T-helper 2 cell treated with Interferon-gamma antibody and Interleukin-4, amounts not matched to agents 5 μg/mL and 100 μg/mL, for 36 hours (primary cell): ENCODE data around the gene RSPO1.

Experiments used
- DNase-seq: peaks from one replicate; pipeline ENCODE4 v3.0.0; 2021; ENCODE audit warnings: low spot score
- H3K27ac Mint-ChIP-seq: one replicate; pipeline ENCODE4 v1.8.0; 2021; ENCODE audit warnings: mild to moderate bottlenecking, mixed read lengths
- H3K27me3 Mint-ChIP-seq: one replicate; pipeline ENCODE4 v1.8.0; 2021; ENCODE audit warnings: low read depth, mixed read lengths
- H3K36me3 Mint-ChIP-seq: one replicate; pipeline ENCODE4 v1.8.0; 2021; ENCODE audit warnings: low read depth, mixed read lengths
- H3K4me1 Mint-ChIP-seq: one replicate; pipeline ENCODE4 v1.8.0; 2021; ENCODE audit warnings: low read depth, mixed read lengths
- H3K4me3 Mint-ChIP-seq: one replicate; pipeline ENCODE4 v1.8.0; 2022; ENCODE audit warnings: mild to moderate bottlenecking, moderate library complexity, mixed read lengths
- H3K9me3 Mint-ChIP-seq: one replicate; pipeline ENCODE4 v1.8.0; 2021; ENCODE audit warnings: mixed read lengths

Gene RSPO1

DNA sequence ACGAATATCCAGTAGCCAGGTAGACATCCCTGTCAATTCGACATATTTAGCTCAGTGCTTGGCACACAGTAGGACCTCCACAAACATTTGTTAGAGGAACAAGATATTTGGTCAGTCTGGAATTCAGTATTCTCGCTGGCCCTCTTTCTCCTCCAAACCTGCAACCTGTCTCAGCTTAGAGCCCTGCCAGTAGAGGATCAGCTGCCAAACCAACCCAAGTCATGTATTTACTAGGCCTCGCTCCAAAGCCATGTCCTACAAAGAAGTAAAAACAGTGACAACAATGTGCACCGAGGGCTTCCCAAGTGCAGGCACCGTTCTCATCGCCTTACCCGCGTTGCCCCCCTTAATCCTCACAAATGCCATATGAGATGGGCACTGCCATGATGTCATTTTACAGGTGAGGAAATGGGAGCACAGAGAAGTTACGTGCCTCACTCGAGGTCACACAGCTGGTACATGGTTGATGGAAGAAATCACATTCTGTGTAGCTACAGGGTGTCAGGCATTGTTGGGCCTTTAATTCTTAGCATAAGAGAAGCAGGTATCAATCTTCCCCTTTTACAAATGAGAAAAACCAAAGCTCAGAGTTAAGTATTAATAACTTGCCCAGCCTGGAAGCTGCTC, 31.7 kb upstream of the RSPO1 start:
- Mint-ChIP-seq H3K9me3 (no peaks in the 10 kb centered on the region), H3K4me3 (no peak overlapping the region), H3K4me1 (no peaks in the 10 kb centered on the region), H3K27me3 (peaks cover 9% of the 10 kb centered on the region), H3K36me3 (no peaks in the 10 kb centered on the region), H3K27ac (no peak overlapping the region)
- no peak for DNase-seq

DNA sequence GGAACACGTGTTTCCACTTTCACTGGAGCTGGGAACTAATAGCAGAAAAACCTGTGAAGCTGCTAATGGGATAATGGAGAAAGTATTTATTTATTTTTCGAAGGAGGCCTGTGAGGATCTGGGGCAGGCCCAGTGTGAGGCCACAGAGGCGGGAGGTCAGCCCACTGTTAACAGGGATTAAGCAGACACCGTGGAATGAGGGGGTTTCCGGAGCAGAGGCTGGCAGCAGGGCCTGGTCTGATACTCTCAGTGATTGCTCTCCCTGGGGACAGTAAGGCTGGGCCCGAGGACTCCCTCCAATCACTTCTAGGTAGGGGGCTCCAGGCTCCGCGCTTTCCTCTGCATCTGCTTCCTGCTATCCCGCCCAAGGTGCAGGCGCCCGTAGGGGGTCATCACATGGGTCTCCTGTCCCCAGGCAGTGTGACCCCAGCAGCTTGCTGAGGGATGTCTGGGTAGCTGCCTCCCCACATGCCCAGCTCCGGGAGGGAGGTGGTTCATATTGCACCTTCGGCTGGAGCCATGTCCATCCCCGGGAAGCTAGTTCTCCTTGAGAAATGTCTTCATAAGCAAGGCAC, 28.8 kb upstream of the RSPO1 start:
- no peak overlapping the region for H3K4me3 Mint-ChIP-seq
- no peaks in the 10 kb centered on the region for H3K36me3 Mint-ChIP-seq
- H3K4me1 Mint-ChIP-seq, result no peaks in the 10 kb centered on the region
- H3K9me3 Mint-ChIP-seq, result no peaks in the 10 kb centered on the region
- H3K27ac Mint-ChIP-seq, result no peak overlapping the region
- peaks cover 3% of the 10 kb centered on the region for H3K27me3 Mint-ChIP-seq
- DNase-seq, result no peak

DNA sequence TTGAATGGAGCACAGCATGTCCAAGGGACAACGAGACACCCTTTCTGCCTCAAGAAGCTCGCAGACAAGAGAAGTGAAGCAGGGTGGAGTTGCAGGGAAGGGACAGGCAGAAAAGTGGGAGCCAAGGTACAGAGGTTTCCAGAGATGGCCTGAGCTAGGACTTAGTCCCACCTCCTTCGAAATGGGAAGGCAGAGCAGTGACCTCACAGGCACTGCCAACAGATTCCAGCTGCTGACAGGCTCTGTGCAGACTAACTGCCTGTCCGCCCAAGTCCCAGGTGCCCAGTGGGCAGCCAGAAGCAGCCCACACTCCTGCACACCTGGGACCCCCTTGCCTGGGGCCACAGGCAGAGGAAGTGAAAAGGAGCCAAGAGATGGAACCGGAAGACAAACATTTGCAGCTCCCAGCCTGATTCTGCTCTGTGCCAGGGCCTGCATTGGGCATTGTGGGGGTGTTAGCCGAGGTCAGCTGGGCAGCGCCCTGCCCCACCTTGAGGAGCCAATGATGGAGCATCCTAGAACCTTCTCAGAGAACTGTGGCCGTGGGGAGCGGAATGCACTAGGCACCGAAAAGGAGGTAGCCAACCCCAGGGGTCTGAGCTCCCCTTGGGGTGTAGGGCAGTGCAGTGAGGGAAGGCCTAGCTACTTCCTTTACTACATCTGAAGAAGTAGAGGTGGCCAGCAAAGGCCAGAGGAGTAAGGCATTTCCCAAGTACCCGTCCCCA, 27.5 kb upstream of the RSPO1 start:
- Mint-ChIP-seq H3K9me3 (no peaks in the 10 kb centered on the region), H3K27ac (no peak overlapping the region), H3K4me3 (no peak overlapping the region), H3K27me3 (peaks cover 3% of the 10 kb centered on the region), H3K4me1 (no peaks in the 10 kb centered on the region), H3K36me3 (no peaks in the 10 kb centered on the region)
- DNase-seq, result no peak

DNA sequence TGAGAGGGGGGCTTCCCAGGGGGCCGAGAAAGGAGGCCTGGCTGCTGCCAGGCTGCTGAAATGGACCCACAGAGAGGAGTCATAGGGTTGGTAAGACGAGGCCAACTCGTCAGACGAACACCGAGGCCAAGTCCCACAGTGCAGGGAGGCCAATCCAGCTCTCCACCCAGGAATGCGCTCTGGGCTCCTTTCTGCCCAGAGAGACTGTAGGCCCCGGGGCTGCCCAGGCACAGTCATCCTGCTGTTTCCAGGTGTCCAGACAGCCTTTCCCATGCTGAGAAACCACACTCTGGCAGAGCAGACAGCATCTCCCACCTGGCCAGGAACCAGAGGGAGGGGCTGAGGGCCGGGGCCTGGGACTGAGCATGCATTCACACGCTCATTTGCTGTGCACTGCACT, 26.7 kb upstream of the RSPO1 start:
- Mint-ChIP-seq H3K36me3 (no peaks in the 10 kb centered on the region), H3K4me1 (no peaks in the 10 kb centered on the region), H3K9me3 (no peaks in the 10 kb centered on the region), H3K27ac (no peak overlapping the region), H3K27me3 (peaks cover 3% of the 10 kb centered on the region), H3K4me3 (no peak overlapping the region)
- DNase-seq, result no peak

DNA sequence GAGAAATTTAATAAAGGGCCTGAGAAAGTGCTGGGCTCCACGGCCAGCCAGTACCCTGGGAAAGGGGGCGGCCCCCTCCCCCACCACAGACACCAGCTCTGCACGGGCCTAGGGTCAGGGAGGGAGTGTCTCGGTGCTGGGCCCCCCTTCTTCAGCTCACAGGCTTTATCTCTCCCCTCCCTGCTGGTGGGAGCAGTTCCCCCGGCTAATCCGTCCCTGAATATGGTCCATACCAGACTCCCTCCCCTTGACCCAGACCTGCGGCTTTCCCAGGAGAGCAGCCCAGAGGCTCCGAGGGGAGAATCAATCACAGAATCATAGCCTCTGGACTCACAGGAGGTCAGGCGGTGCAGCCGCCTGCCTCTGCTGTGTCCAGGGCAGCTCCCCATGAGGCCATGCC, 26.0 kb upstream of the RSPO1 start:
- H3K36me3 Mint-ChIP-seq, result no peaks in the 10 kb centered on the region
- no peak overlapping the region for H3K27ac Mint-ChIP-seq
- H3K4me1 Mint-ChIP-seq, result no peaks in the 10 kb centered on the region
- DNase-seq, result no peak
- no peak overlapping the region for H3K4me3 Mint-ChIP-seq
- no peaks in the 10 kb centered on the region for H3K9me3 Mint-ChIP-seq
- H3K27me3 Mint-ChIP-seq, result peaks cover 1% of the 10 kb centered on the region

DNA sequence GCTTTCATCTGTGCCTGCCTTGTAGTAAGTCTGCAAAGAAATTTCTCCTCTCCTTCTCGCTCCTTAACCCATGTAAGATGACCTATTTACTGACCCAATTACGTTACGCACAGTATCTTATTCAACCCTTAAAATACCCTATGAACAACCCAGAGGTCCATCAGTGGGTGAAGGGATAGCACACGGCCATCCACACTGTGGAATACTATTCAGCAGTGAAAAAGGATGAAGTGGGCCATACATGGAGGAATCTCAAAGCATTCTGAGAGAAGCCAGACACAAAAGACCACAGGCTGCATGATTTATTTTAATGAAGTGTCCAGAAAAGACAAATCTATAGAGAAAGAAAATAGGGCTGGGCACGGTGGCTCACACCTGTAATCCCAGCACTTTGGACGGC, 23.8 kb upstream of the RSPO1 start:
- no peak overlapping the region for H3K4me3 Mint-ChIP-seq
- no peaks in the 10 kb centered on the region for H3K27me3 Mint-ChIP-seq

DNA sequence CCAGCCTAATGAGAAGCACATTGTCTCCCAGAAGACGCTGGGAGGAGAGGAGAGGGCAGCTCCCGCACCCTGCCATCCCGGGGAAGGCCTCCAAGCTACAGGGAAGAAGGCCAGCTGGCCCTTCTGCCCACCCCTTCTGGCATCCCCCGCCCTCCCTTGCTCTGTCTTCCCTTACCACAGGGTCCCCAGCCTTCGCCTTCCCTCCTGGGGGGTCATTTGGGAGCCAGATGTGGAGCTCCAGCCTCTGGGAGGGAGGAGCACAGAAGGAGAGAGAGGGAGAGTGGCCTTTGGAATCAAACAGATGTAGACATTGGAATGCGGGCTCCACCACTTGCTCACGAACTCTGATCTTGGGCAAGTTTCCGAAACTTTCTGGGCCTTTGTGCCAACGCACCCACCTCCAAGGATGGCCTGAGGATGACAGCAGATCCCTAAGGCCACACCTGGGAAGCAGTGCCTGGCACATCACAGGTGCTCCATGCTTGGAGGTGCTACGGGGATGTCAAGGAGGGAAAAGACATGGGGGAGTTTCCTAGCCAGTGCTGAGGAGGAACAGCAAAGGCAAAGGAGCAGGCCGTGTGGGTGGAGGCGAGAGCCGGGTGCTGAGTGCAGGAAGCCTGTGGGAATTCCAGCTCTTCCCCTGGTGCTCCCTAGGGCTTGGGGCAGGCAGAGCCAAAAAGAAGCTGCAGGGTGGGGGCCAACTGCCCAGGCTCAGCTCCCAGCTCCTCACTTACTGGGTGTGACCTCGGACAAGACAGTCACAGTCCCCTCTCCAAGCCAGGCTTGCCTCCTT, 23.1 kb upstream of the RSPO1 start:
- no peaks in the 10 kb centered on the region for H3K27me3 Mint-ChIP-seq
- no peak overlapping the region for H3K4me3 Mint-ChIP-seq
- H3K27ac Mint-ChIP-seq, result no peak overlapping the region
- no peak for DNase-seq
- H3K4me1 Mint-ChIP-seq, result no peaks in the 10 kb centered on the region
- no peaks in the 10 kb centered on the region for H3K9me3 Mint-ChIP-seq
- H3K36me3 Mint-ChIP-seq, result no peaks in the 10 kb centered on the region

More for the DNA sequence above, 23.8 kb upstream of the RSPO1 start:
- Mint-ChIP-seq H3K9me3 (no peaks in the 10 kb centered on the region), H3K27ac (no peak overlapping the region), H3K36me3 (no peaks in the 10 kb centered on the region), H3K4me1 (no peaks in the 10 kb centered on the region)
- DNase-seq, result no peak

DNA sequence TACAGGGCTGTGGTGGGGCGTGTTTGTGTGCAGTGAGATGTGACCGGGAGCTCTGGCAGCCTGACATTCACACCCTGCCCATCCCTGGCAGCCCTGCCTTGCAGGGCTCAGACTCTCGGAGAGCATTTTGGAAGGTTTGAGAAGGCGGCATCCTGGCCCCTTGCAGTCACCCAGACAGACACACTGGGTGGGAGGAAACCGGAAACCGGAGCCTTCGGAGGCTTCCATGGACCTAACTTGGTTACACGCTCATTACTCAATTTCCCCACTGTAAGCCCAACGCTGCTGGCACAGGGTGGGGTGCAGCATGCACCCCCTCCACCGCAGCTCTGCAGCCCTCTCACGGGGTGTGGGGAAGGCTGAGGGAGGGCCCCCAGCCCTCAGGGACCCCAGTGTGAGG, 22.2 kb upstream of the RSPO1 start:
- H3K36me3 Mint-ChIP-seq, result no peaks in the 10 kb centered on the region
- H3K27ac Mint-ChIP-seq, result no peak overlapping the region
- H3K4me1 Mint-ChIP-seq, result no peaks in the 10 kb centered on the region
- no peaks in the 10 kb centered on the region for H3K9me3 Mint-ChIP-seq
- no peak overlapping the region for H3K4me3 Mint-ChIP-seq
- DNase-seq, result no peak
- H3K27me3 Mint-ChIP-seq, result no peaks in the 10 kb centered on the region

DNA sequence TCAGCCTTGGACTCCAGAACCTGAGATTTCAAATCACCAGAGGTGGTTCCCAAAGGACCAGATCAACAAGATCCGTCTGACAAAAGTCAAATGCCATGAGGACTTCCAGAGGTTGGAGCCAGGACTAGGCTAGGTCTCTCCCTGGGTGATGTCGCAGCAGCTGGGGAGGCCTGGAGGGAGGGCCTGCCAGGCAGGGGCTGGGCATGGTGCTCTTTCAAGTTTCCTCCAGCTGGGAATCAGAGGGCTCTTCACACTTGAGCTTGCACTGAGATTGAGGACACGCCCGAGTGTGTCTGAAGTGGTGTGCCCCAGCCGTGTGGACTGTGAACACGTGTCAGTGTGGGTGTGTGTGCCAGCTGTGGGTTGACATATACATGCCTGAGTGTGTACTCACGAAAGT, 21.3 kb upstream of the RSPO1 start:
- no peak for DNase-seq
- Mint-ChIP-seq H3K9me3 (no peaks in the 10 kb centered on the region), H3K27me3 (no peaks in the 10 kb centered on the region), H3K27ac (no peak overlapping the region), H3K4me3 (no peak overlapping the region), H3K36me3 (no peaks in the 10 kb centered on the region), H3K4me1 (no peaks in the 10 kb centered on the region)

DNA sequence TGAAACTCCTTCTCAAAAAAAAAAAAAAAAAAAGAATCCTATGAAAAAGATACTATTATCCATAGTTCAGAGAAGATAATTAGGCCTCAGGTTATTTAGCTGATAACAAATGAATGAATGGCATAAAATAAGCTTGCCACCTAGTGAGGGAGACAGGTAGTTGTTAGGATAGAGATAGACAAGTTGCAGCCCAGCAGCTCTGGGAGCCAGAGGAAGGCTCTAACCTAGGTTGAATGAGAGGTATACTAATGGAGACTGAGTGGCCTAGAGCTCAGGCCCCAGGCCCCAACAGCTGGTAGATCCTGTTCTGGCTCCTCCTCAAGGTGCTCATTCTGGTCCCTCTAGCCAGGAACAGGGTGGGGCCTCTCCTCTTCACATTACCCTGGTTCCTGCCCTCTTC, 20.6 kb upstream of the RSPO1 start:
- H3K9me3 Mint-ChIP-seq, result no peaks in the 10 kb centered on the region
- H3K27me3 Mint-ChIP-seq, result no peaks in the 10 kb centered on the region
- H3K36me3 Mint-ChIP-seq, result no peaks in the 10 kb centered on the region
- H3K4me3 Mint-ChIP-seq, result no peak overlapping the region
- no peak overlapping the region for H3K27ac Mint-ChIP-seq
- H3K4me1 Mint-ChIP-seq, result no peaks in the 10 kb centered on the region
- no peak for DNase-seq

DNA sequence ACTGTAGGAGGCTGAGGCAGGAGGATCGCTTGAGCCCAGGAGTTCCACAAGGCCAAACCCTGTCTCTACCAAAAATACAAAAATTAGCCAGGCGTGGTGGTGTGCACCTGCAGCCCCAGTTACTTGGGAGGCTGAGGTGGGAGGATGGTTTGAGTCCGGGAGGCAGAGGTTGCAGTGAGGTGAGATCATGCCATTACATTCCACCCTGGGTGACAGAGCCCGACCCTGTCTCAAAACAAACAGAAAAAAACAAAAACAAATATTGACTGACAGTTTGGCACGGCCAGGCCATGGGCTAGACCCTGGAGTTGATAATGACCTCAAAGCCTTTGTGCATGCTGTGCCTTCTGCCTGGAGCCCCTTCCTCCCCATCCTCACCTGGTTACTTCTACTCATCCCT, 19.2 kb upstream of the RSPO1 start:
- no peaks in the 10 kb centered on the region for H3K36me3 Mint-ChIP-seq
- H3K27me3 Mint-ChIP-seq, result no peaks in the 10 kb centered on the region
- no peaks in the 10 kb centered on the region for H3K9me3 Mint-ChIP-seq
- no peak for DNase-seq
- no peaks in the 10 kb centered on the region for H3K4me1 Mint-ChIP-seq
- H3K27ac Mint-ChIP-seq, result no peak overlapping the region
- no peak overlapping the region for H3K4me3 Mint-ChIP-seq

DNA sequence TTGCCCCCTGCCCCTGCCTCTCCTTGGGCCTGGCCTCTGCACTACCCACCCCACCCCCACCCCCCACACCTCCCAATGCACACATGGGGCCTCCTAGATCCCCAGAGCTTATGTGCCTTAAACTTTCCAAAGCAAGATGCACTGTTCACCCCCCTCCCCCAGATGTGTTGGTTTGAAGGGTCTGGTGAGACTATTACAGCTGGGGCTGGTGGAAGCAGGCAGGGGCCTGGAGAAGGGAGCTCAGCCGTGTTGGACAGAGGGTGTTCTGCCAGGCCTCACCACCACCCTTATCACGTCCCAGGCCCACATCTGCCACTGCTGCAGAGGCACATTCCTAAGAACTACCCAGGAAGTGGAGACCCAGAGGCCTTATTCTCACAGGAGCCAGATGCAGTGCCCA, 18.3 kb upstream of the RSPO1 start:
- H3K9me3 Mint-ChIP-seq, result no peaks in the 10 kb centered on the region
- H3K27me3 Mint-ChIP-seq, result no peaks in the 10 kb centered on the region
- no peaks in the 10 kb centered on the region for H3K36me3 Mint-ChIP-seq
- no peak overlapping the region for H3K4me3 Mint-ChIP-seq
- H3K4me1 Mint-ChIP-seq, result no peaks in the 10 kb centered on the region
- H3K27ac Mint-ChIP-seq, result no peak overlapping the region
- DNase-seq, result no peak

DNA sequence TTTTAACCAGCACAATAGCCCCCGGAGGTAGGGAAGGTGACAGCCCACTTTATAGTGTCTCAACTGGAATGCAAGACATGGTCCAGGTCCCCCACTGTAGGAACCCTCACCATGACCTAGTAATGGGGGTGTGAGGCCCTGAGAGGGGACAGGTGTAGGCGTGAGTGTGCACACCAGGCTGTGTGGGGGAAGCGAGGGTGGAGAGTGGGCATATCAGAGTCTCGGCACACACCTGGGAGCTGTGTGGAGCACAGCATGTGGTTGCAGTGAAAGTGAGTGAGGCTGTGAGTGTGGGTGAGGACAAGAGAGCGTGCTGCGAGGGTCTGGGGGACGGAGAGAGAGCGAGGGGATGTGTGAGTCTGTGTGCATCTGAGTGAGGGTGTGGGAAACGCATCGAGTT, 17.1 kb upstream of the RSPO1 start:
- no peaks in the 10 kb centered on the region for H3K4me1 Mint-ChIP-seq
- H3K27ac Mint-ChIP-seq, result no peak overlapping the region
- H3K9me3 Mint-ChIP-seq, result no peaks in the 10 kb centered on the region
- H3K36me3 Mint-ChIP-seq, result no peaks in the 10 kb centered on the region
- no peak overlapping the region for H3K4me3 Mint-ChIP-seq
- no peak for DNase-seq
- H3K27me3 Mint-ChIP-seq, result no peaks in the 10 kb centered on the region

DNA sequence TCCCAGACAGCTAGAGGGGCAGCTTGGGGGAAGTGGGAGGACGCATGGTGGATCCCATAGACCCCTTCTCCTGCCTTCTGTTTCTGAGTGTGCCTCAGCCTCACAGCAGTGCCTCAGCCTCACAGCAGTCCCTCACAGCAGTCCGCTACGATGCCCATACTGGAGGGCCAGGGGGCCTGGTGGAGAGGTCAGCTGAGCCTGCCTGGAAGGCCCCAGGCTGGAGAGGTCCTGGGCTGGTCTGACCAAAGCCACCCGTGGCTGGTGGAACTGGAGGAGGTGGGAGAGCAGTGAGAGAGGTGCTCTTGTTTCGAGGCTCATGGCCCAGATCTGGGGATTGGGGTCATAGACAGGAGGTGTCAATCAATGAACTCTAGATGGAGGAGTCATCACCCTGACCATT, 16.0 kb upstream of the RSPO1 start:
- DNase-seq, result no peak
- Mint-ChIP-seq H3K27me3 (no peaks in the 10 kb centered on the region), H3K4me1 (no peaks in the 10 kb centered on the region), H3K9me3 (no peaks in the 10 kb centered on the region), H3K36me3 (no peaks in the 10 kb centered on the region), H3K4me3 (no peak overlapping the region), H3K27ac (no peak overlapping the region)
